GM23248 (cell line): Measurements from ENCODE around the gene CPSF4. TPM values are rescaled to one million over a fixed set of nuclear protein-coding genes. Genes with fewer than 3 reads are reported as not detected.

Source experiments
- DNase-seq: peaks from one replicate; pipeline ENCODE4 v3.0.0-alpha.2; 2015
- H2AFZ ChIP-seq: fragments of 200-600 bp; sonication (generic); 2 replicates; pipeline ENCODE4 v1.6.1; 2016; ENCODE audit warnings: antibody characterized with exemption
- H3F3A ChIP-seq: fragments of 200-600 bp; sonication (generic); 2 replicates; pipeline ENCODE4 v1.6.1; 2016; ENCODE audit warnings: mild to moderate bottlenecking, antibody characterized with exemption, mixed run types; ENCODE audit not compliant: insufficient read depth
- H3K27ac ChIP-seq: fragments of 200-600 bp; sonication (generic); 2 replicates; pipeline ENCODE4 v1.5.1; 2016; ENCODE audit warnings: mild to moderate bottlenecking
- H3K27me3 ChIP-seq: fragments of 200-600 bp; sonication (generic); replicated peaks from 2 replicates; pipeline ENCODE4 v1.6.1; 2016; ENCODE audit warnings: mild to moderate bottlenecking; ENCODE audit not compliant: insufficient read depth
- H3K36me3 ChIP-seq: fragments of 200-600 bp; sonication (generic); 2 replicates; pipeline ENCODE4 v1.6.1; 2016; ENCODE audit warnings: low read depth, mild to moderate bottlenecking
- H3K4me1 ChIP-seq: fragments of 200-600 bp; sonication (generic); 2 replicates; pipeline ENCODE4 v1.6.1; 2016; ENCODE audit warnings: mild to moderate bottlenecking; ENCODE audit not compliant: insufficient read depth
- H3K4me2 ChIP-seq: fragments of 200-600 bp; sonication (generic); one replicate; pipeline ENCODE4 v1.6.1; 2016; ENCODE audit warnings: mild to moderate bottlenecking; ENCODE audit not compliant: unreplicated experiment
- H3K4me3 ChIP-seq: fragments of 200-600 bp; sonication (generic); 2 replicates; pipeline ENCODE4 v1.5.1; 2016; ENCODE audit warnings: mild to moderate bottlenecking
- H3K79me2 ChIP-seq: fragments of 200-600 bp; sonication (generic); 2 replicates; pipeline ENCODE4 v1.6.1; 2016; ENCODE audit warnings: mild to moderate bottlenecking; ENCODE audit not compliant: insufficient read depth
- H3K9ac ChIP-seq: fragments of 200-600 bp; sonication (generic); 2 replicates; pipeline ENCODE4 v1.6.1; 2016; ENCODE audit warnings: mild to moderate bottlenecking
- H3K9me2 ChIP-seq: fragments of 200-600 bp; sonication (generic); 2 replicates; pipeline ENCODE4 v1.6.1; 2016; ENCODE audit warnings: mixed run types, mild to moderate bottlenecking, moderate library complexity; ENCODE audit not compliant: insufficient read depth
- H3K9me3 ChIP-seq: fragments of 200-600 bp; sonication (generic); one replicate; pipeline ENCODE4 v1.6.1; 2017; ENCODE audit warnings: low read depth
- H4K20me1 ChIP-seq: fragments of 200-600 bp; sonication (generic); 2 replicates; pipeline ENCODE4 v1.6.0; 2016; ENCODE audit not compliant: insufficient read depth
- EZH2 ChIP-seq: fragments of 200-600 bp; sonication (generic); IDR thresholded peaks from 2 replicates; pipeline ENCODE4 v1.6.1; 2018; ENCODE audit warnings: antibody characterized with exemption, mild to moderate bottlenecking; ENCODE audit not compliant: insufficient read depth, poor library complexity, severe bottlenecking
- EZH2phosphoT487 ChIP-seq: fragments of 200-600 bp; sonication (generic); IDR thresholded peaks from 2 replicates; pipeline ENCODE4 v1.6.1; 2018; ENCODE audit warnings: antibody characterized with exemption, moderate library complexity, mild to moderate bottlenecking, low read depth; ENCODE audit not compliant: insufficient read depth
- whole genome bisulfite sequencing, 2 experiments: methylation state at CpG; one replicate each; pipeline ENCODE4 v1.1.6; 2015 to 2017; ENCODE audit warnings: low lambda C conversion rate in 2 of 2, low coverage in 1 of 2; ENCODE audit errors: missing lambda C conversion rate in 2 of 2; 5-methylcytosine and 5-hydroxymethylcytosine counted together
- in situ Hi-C: fragments of 300-500 bp; cut with MboI; formaldehyde crosslinking; loops from 2 replicates; pipeline ENCODE4 v1.15.0; 2020
- polyA plus RNA-seq: library from polyadenylated mRNA; unstranded; fragments of >200 nt; fragmentation: Nextera tagmentation; extraction: Ambion mirVana; gene quantifications from 2 replicates; pipeline ENCODE4 v1.2.1, GENCODE V29; 2016
- total RNA-seq: library from RNA; depleted of rRNA; stranded (reverse); fragments of >200 nt; shearing (Covaris generic); gene quantifications from 2 replicates; pipeline ENCODE4 v1.2.3, GENCODE V29; 2014

The CPSF4 gene
- total and polyA plus RNA-seq, 2 experiments from 2014 or later: 19.5 to 44.9 TPM

- H3K36me3 ChIP-seq: no peaks in the 10 kb centered on the region; the same call in 1 of the 2 replicates
- H3K9ac ChIP-seq: no peak overlapping the region
- no peak overlapping the region for H3K4me3 ChIP-seq
- no peak for DNase-seq
- H3K9me2 ChIP-seq: no peaks in the 10 kb centered on the region
- WGBS, 2 experiments: 90 to 92% methylated on average over 10 to 11 of the region's 11 CpGs
- peaks cover 34% of the 10 kb centered on the region for H3K79me2 ChIP-seq
- no peak overlapping the region for H2AFZ ChIP-seq
- in situ Hi-C loops: no loop called here
- H3K9me3 ChIP-seq: no peaks in the 10 kb centered on the region
- H4K20me1 ChIP-seq: no peaks in the 10 kb centered on the region
- no peaks in the 10 kb centered on the region for H3K27me3 ChIP-seq
- TF ChIP-seq EZH2phosphoT487 (no peak), EZH2 (no peak)
- H3K4me1 ChIP-seq: no peaks in the 10 kb centered on the region
- H3K4me2 ChIP-seq: no peak overlapping the region
- peaks cover 6% of the 10 kb centered on the region; the same call in 1 of the 2 replicates for H3F3A ChIP-seq
- no peak overlapping the region for H3K27ac ChIP-seq
Measured at GRCh38 chr7:99453105-99453504, 14.4 kb downstream of the CPSF4 start.

- DNase-seq: no peak
- H3K9me2 ChIP-seq: no peaks in the 10 kb centered on the region
- H3K4me1 ChIP-seq: no peaks in the 10 kb centered on the region
- no peak overlapping the region for H2AFZ ChIP-seq
- no peak overlapping the region for H3K4me2 ChIP-seq
- no peaks in the 10 kb centered on the region for H3K9me3 ChIP-seq
- H3K27ac ChIP-seq: no peak overlapping the region
- H3K9ac ChIP-seq: no peak overlapping the region
- TF ChIP-seq EZH2phosphoT487 (no peak), EZH2 (no peak)
- H3K36me3 ChIP-seq: peaks cover 6% of the 10 kb centered on the region; the same call in 1 of the 2 replicates
- 64 to 69% methylated on average over 9 of the region's 9 CpGs for WGBS, 2 experiments
- H3F3A ChIP-seq: peaks cover 16% of the 10 kb centered on the region
- H3K79me2 ChIP-seq: peaks cover 62% of the 10 kb centered on the region
- H4K20me1 ChIP-seq: peaks cover 5% of the 10 kb centered on the region; the same call in 1 of the 2 replicates
- H3K27me3 ChIP-seq: no peaks in the 10 kb centered on the region
- H3K4me3 ChIP-seq: no peak overlapping the region
- in situ Hi-C loops: no loop called here
Measured at GRCh38 chr7:99455874-99456273, 17.1 kb downstream of the CPSF4 start.

- peaks cover 5% of the 10 kb centered on the region; the same call in 1 of the 2 replicates for H4K20me1 ChIP-seq
- H3K4me3 ChIP-seq: no peak overlapping the region
- no peak for TF ChIP-seq EZH2phosphoT487
- no peak for TF ChIP-seq EZH2
- H3K9me3 ChIP-seq: no peaks in the 10 kb centered on the region
- DNase-seq: no peak
- no peak overlapping the region for H2AFZ ChIP-seq
- in situ Hi-C loops: no loop called here
- no peak overlapping the region for H3K27ac ChIP-seq
- H3F3A ChIP-seq: peaks cover 16% of the 10 kb centered on the region
- no peaks in the 10 kb centered on the region for H3K9me2 ChIP-seq
- no peaks in the 10 kb centered on the region for H3K27me3 ChIP-seq
- no peak overlapping the region for H3K4me2 ChIP-seq
- no peaks in the 10 kb centered on the region for H3K4me1 ChIP-seq
- H3K79me2 ChIP-seq: peaks cover 66% of the 10 kb centered on the region
- no peak overlapping the region for H3K9ac ChIP-seq
- peaks cover 6% of the 10 kb centered on the region; the same call in 1 of the 2 replicates for H3K36me3 ChIP-seq
- 59% methylated on average over 13 of the region's 13 CpGs for WGBS, 2 experiments
Measured at GRCh38 chr7:99456288-99456687, 17.5 kb downstream of the CPSF4 start.

- H3F3A ChIP-seq: peaks cover 16% of the 10 kb centered on the region
- no peak overlapping the region for H3K4me3 ChIP-seq
- no peak overlapping the region for H3K4me2 ChIP-seq
- in situ Hi-C loops: no loop called here
- TF ChIP-seq EZH2 (no peak), EZH2phosphoT487 (no peak)
- no peak overlapping the region for H3K9ac ChIP-seq
- H3K4me1 ChIP-seq: no peaks in the 10 kb centered on the region
- no peaks in the 10 kb centered on the region for H3K27me3 ChIP-seq
- H4K20me1 ChIP-seq: peaks cover 5% of the 10 kb centered on the region; the same call in 1 of the 2 replicates
- H3K9me3 ChIP-seq: no peaks in the 10 kb centered on the region
- no peak overlapping the region for H2AFZ ChIP-seq
- H3K9me2 ChIP-seq: no peaks in the 10 kb centered on the region
- peaks cover 75% of the 10 kb centered on the region for H3K79me2 ChIP-seq
- no peak for DNase-seq
- WGBS, 2 experiments: 65 to 67% methylated on average over 5 to 6 of the region's 6 CpGs
- H3K36me3 ChIP-seq: peaks cover 6% of the 10 kb centered on the region; the same call in 1 of the 2 replicates
- H3K27ac ChIP-seq: no peak overlapping the region
Measured at GRCh38 chr7:99457050-99457649, 18.4 kb downstream of the CPSF4 start.
